ENCODE results near the gene PLXNB2.
A peak's percentile ranks its signal among the peaks of the same experiment; 100 is the strongest.
"Not testable (repeated sequence)": the region's sequence is repeated elsewhere in the genome, so short reads cannot be mapped to it uniquely, and the experiment has no call there.

The PLXNB2 gene

DNA sequence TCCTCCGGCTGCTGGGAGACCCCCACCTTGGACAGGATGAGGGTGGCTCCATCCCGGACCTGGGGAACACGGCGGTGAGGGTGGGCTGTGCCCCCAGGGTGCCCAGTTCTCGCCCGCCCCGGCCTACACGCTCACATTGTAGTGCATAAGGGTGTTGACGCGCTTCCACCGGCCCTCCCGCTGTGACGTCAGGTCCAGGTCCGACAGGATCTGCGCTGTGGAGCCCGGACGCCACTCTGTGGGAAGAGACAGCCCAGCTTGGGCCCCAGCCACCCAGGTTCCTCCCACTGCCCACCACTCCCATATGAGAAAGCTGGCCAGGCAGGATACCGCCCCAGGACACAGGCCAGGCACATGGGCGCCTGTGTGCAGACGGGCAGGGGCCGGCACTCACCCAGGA lies 29.0 kb downstream of the PLXNB2 start:
- DNase-seq, result no peak

DNA sequence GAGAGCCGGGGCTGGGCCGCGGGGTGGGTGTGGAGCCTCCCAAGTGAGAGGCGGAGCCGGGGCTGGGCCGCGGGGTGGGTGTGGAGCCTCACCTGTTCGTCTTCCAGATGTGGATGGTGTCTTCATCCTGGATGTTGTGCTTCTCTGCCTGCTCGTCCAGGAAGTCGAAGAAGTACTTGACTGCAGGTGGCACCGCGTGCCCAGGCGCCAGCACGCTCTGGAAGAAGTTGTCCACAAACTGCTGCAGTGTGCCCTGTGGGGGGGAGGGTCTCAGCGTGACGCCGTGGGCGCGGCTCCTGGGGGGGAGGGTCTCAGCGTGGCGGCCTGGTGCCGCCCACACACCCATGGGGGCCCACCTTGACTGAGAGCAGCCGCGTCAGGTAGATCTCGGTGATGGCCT lies 29.7 kb downstream of the PLXNB2 start:
- DNase-seq, result no peak

GRCh38 chr22:50276143-50276542 lies 31.3 kb downstream of the PLXNB2 start:
- no peak for DNase-seq

DNA sequence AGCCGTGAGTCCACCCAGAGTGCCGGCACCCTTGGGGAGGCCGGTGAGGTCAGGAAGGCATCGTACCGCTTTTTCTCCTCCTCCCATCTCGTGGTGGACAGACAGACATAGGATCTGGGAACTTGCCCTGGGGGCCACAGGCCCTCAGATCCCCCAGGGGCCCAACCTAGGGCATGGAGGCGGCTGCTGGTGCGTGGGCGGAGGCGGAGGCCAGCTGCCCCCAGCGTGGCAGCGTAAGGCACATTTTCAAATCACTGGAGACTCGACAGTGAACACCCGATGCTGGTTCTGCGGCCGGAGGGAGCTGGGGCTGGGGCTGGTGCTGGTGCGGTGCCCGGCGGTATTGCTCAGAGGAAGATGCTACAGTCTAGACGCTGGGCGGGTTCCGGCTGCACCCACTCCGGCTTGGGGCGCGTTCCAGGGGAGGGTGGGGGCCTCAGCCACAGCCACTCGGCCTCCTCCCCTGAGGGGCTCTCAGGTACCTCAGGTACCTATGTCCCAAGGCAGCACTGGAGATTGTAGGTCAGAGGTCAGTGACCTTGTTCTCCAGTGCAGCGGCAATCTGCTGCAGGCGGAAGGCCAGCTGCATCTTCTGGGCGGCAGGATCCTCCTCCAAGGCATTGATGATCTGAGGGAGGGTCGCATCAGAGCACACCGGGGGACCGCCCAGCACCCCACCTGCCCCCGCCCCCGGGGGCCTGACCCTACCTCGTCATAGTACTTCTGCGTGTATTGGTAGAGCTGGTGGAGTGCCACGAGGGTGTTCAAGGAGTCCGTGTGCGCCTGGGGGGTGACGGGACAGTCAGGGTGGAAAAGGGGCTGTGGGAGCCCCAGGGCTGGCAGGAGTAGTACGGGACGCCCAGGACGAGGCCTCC lies 32.0 kb downstream of the PLXNB2 start:
- no peak for DNase-seq

- no peak for DNase-seq
Measured at GRCh38 chr22:50274771-50275170, 32.7 kb downstream of the PLXNB2 start.

GRCh38 chr22:50274311-50274710 lies 33.1 kb downstream of the PLXNB2 start:
- DNase-seq, result no peak

DNA sequence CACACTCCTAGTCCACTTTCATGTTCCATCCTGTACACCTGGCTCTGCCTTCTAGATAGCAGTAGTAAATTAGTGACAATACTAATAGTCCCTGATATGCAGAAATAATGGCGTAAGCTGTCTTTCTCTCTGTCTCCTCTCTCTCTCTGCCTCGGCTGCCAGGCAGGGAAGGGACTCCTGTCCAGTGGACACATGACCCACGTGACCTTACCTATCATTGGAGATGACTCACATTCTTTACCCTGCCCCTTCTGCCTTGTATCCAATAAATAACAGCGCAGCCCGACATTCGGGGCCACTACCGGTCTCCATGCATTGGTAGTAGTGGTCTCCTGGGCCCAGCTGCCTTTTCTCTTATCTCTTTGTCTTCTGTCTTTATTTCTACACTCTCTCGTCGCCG lies 33.7 kb downstream of the PLXNB2 start:
- not testable (repeated sequence) for DNase-seq

- not testable (repeated sequence) for DNase-seq
Measured at GRCh38 chr22:50273352-50273751, 34.1 kb downstream of the PLXNB2 start.

DNA sequence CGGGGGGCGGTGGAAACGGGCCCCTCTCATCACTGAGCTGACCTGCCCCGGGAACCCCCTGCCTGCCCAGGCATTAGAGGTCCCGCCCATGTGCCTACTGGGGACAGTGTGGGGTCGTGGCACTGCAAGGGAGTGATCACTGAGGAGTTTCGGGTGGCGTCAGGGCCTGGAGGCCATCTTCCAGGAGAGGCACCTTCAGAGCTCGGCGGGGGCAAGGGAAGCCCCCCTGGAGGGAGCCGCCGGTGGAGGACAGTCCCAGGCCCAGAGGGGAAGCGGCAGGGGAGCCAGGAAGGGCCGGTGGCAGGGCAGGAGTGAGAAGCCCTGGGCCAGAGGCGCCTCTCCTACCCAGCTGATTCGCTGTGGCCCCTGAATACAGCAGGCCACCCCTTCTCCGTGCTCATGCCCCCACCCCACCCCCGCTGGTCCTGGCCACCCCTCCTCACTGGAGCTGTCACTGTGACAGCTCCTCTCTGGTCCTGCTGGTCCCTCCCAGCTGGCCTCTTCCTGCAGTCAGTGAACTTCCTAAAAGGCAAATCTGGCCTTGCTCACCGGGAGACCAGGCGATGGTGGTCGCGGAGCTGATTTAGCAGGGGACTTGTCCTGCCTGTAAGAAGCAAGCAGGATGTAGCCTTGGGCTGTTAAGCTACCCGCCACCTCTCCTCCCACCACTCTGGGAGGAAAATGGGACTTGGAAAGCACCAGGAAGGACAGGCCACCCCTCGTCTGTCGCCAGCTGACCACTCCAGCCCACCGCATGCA lies 35.2 kb downstream of the PLXNB2 start:
- no peak for DNase-seq

DNA sequence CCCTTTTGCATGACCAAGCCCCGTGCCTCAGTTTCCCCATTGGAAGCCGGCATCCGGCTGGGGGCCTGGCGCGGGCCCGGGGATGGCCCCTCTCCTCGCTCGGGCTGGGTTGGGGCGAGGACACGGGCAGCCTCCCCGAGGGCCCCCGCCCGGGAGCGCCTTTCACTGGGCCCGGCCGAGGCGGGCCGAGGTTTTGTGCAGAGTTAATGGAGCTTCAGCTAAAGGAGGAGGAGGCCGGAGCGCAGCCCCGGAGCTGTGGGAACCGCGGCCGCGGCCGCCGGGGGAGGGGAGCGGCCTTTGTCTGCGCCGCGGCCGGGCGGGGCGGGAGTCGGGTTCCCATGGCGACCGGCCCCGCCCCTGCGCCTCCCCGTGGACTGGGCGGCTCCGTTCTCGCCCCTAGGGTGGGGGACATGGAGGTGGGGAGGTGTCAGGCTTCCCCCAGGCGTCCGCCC lies 35.9 kb downstream of the PLXNB2 start:
- DNase-seq, result peak; percentile 48

- DNase-seq, result peak; percentile 48
Measured at GRCh38 chr22:50270666-50271394, 36.6 kb downstream of the PLXNB2 start.

- peak; percentile 57 for DNase-seq
Measured at GRCh38 chr22:50269970-50270665, 37.3 kb downstream of the PLXNB2 start, which contains the start of gene MAPK11. TSS of gene MAPK11 (minus strand) at chr22:50270380. CDS start at chr22:50270292, 88 bp downstream.

- no peak for DNase-seq
Measured at GRCh38 chr22:50269573-50269969, 37.9 kb downstream of the PLXNB2 start.

DNA sequence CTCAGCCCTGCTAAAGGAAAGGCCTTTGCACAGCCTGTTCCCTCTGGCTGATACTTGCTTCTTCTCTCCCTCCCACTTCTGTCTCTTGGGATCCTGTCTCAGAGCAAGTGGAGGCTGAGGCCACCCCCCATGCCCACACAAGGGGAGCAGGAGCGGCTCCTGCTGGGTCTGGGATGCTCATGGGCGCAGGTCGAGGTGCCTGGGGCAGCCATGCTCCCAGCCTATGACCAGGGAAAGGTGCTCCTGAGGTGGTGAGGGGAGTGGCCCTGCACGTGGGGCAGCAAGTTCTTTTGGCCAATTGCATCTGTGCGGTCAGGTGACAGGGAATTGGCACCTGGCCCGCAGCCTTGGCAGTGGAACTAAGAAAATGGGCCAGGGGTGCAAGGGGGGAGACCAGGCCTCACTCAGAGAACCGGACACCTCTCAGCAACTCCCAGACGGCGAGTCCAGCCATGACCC lies 38.8 kb downstream of the PLXNB2 start:
- no peak for DNase-seq

DNA sequence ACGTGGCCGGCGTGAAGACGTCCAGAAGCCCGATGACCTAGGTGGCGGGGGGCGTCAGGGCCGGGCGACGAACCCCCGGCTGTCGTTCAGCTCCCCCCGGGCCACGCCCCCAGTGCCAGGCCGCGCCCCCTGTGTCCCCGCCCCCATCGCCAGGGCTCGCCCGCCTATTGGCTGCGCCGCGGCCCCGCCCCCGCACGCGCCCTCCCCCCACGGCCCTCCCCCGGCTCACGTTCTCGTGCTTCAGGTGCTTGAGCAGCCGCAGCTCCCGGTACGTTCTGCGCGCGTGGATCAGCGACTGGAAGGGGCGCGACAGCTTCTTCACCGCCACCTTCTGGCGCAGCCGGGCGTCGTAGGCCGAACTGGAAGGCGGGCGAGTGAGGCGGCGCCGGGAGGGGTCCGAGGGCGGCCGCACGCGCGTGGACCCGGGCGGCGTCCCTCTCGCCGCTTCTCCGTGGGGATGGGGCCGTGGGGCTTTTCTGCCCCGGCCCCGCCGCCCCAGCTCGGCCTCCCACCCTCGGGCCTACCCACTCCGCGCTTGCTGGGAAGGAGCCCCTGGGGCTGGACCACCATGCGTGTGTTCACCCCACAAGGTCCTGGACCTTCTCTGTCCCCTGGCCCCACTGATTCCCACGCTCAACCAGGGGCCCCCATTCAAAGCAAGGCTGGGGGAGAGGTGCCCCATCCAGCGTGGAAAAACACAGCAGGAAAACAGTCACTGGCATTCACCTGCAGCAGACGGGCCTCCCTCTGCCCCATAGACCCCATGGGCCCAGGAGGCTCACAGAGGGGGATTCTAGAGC lies 39.7 kb downstream of the PLXNB2 start:
- DNase-seq, result peak; percentile 43

- DNase-seq, result no peak
Measured at GRCh38 chr22:50266994-50267393, 40.5 kb downstream of the PLXNB2 start.

DNA sequence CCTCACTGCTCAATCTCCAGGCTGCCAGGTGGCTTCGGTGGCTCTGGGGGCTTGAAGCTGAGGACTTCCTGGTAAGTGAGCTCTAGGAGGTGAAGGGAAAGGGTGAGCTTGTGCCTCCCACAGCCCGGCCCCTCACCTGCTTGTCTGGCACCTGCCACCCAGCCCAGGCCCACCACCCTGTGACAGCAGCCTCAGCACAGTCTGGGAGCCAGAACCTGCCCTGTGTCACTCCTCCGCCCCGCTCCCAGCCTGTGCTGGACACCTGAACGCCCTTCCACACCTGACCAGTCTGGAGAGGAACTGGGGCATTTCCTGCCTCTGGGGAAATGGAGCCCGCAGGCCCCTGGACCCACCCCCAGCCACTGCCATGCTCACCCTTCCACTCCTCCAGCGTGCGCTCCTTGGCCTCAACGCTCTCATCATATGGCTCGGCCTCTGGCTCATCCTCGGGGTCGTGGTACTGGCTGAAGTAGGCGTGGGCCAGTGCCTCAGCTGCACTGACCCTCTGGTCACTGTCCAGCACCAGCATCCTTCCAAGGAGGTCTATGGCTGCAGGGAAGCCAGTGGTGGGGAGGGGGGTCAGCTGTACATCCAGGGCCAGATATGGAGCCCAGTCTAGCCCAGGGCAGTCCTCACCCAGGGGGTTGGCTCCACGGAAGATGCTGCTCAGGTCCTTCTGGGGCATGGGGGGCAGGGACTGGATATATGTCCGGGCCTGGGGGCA lies 42.3 kb downstream of the PLXNB2 start:
- no peak for DNase-seq

DNA sequence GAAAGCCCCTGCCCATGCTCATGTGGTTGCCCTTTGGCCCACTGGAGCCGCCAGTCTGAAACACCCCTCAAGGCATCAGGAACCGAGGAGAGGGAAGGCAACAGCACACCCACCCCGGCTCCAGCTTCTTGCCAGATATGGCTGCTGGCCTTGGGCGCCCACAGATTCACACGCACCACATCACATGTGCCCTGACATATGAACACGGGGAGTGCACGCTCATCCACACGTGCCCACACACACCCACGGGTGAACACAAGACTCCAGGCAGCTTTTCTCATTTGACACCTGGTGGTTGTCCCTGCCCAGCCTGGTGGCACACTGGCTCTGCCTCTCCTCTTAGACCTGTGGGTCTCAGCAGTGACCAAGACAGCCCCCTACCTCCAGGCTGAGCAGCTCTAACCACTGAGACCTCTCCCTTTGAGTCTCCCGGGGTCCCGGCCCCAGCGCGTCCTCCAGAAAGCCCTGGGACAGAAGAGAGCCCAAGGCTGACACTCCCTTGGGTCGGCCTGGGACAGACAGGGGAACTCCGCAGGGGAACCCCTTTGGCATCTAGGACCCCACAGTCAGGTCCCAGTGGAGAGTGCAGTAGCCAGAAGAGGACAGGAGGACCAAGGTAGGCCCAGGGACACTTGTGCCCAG lies 43.2 kb downstream of the PLXNB2 start:
- no peak for DNase-seq

DNA sequence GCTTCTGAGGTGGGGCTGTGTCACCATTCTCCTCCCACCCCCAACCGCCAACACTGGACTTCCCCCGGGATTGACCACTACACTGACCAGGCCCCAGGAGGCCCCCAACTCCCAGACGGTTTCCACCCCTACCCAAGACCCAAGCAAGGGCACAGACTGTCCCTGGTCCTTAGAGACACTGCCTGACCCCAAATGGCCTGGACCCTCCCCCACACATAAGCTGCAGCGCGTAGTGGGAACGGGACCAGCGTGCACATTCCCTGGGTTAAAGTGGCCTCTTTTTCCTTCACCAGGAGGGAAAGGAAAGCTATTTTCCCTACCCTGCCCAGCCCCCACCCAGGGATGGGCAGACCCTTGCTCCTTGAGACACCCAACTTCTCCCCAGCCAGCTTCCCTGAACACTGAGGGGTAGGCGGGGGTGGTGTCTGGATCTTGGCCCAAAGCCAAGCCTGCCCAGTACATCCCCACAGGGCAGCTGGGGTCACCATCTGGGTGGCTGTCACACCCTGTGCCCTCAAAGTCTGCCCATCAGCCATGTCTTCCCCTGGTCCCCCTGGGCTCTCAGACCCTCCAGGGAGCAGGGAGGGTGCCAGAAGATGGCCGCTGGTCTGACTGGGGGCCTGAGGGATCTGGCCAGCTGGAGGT lies 44.4 kb downstream of the PLXNB2 start:
- DNase-seq, result no peak

DNA sequence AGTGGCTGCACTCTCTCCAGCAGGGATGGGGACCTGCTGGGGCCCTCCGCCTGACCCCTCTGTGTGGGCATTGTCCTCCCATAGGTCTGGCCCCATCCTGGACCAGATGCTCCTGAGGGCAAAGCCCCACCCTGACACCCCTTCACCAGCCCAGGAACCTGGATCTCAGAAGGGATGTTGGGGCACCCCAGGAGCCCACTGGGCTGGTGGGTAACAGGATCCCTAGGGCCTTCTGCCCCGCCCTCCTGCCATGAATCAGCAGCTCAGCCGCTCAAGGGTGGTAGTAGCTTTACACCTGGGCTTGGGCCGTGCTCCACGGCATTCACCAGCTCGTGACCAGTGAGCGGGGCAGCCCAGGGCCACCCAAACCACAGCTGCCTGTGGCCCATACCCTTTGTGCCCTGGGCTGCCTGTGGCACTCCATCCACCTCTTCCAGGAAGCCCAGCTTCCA lies 45.0 kb downstream of the PLXNB2 start:
- no peak for DNase-seq
